ENCODE results near the gene RASA1. TPM values are rescaled to one million over a fixed set of nuclear protein-coding genes. Genes with fewer than 3 reads are reported as not detected.

Gene RASA1
- total and polyA plus RNA-seq, 9 of the 15 experiments (the other 6 are each of a cell fraction or from before 2014, with no cell fraction given), result 3.2 to 17.3 (median 9.2) TPM

DNA sequence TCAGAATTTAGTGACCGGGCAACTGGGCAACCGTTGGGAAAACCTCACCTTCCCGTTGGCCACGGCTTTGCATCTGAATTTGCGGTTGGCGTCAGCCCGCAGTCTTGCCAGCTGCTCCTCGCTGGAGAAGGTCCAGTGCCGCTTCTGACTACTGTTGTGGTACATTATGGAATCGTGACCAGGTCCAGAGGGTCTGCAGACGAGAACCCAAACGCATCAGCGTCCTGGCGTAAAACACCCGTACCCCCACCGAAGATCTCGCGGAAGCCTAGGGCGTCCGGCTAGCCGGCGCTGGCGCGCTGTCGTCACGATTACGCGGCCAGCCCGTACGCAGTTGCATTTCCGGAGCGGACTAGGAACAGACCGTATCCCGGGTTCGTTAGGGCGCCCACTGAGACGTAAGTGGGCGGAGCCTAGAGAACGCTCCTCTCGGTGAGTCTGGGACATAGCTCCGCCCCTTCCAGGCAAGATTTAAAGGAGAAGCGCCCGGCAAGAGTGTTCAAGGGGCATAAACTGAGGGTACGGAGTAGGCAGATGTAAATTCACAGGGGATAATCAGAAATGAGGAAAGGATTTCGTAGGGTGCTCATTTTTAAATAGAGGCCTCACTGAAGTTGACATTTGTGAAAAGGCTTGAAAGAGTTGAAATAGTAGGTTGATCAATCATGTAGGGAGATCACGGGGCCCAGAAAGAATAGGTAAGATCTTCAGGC, 145.1 kb downstream of the RASA1 start, which contains the start of gene CCNH (continued):
- TF ChIP-seq, protein P1, sequence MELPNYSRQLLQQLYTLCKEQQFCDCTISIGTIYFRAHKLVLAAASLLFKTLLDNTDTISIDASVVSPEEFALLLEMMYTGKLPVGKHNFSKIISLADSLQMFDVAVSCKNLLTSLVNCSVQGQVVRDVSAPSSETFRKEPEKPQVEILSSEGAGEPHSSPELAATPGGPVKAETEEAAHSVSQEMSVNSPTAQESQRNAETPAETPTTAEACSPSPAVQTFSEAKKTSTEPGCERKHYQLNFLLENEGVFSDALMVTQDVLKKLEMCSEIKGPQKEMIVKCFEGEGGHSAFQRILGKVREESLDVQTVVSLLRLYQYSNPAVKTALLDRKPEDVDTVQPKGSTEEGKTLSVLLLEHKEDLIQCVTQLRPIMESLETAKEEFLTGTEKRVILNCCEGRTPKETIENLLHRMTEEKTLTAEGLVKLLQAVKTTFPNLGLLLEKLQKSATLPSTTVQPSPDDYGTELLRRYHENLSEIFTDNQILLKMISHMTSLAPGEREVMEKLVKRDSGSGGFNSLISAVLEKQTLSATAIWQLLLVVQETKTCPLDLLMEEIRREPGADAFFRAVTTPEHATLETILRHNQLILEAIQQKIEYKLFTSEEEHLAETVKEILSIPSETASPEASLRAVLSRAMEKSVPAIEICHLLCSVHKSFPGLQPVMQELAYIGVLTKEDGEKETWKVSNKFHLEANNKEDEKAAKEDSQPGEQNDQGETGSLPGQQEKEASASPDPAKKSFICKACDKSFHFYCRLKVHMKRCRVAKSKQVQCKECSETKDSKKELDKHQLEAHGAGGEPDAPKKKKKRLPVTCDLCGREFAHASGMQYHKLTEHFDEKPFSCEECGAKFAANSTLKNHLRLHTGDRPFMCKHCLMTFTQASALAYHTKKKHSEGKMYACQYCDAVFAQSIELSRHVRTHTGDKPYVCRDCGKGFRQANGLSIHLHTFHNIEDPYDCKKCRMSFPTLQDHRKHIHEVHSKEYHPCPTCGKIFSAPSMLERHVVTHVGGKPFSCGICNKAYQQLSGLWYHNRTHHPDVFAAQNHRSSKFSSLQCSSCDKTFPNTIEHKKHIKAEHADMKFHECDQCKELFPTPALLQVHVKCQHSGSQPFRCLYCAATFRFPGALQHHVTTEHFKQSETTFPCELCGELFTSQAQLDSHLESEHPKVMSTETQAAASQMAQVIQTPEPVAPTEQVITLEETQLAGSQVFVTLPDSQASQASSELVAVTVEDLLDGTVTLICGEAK (IDR thresholded peaks at IDR 0.05), result peak; percentile 74
- TF ChIP-seq, protein P1 (CRISPR knock-in tag; IDR thresholded peaks at IDR 0.05), result no peak
- TF ChIP-seq, protein P2, sequence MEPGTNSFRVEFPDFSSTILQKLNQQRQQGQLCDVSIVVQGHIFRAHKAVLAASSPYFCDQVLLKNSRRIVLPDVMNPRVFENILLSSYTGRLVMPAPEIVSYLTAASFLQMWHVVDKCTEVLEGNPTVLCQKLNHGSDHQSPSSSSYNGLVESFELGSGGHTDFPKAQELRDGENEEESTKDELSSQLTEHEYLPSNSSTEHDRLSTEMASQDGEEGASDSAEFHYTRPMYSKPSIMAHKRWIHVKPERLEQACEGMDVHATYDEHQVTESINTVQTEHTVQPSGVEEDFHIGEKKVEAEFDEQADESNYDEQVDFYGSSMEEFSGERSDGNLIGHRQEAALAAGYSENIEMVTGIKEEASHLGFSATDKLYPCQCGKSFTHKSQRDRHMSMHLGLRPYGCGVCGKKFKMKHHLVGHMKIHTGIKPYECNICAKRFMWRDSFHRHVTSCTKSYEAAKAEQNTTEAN (CRISPR knock-in tag; IDR thresholded peaks at IDR 0.05), result peak; percentile 40; the same call in 1 of the 2 replicates
- no peak for TF ChIP-seq SNRNP70 (optimal IDR thresholded peaks at IDR 0.05; ENCODE audit: low read depth, low read length)
- TF ChIP-seq, protein P3, sequence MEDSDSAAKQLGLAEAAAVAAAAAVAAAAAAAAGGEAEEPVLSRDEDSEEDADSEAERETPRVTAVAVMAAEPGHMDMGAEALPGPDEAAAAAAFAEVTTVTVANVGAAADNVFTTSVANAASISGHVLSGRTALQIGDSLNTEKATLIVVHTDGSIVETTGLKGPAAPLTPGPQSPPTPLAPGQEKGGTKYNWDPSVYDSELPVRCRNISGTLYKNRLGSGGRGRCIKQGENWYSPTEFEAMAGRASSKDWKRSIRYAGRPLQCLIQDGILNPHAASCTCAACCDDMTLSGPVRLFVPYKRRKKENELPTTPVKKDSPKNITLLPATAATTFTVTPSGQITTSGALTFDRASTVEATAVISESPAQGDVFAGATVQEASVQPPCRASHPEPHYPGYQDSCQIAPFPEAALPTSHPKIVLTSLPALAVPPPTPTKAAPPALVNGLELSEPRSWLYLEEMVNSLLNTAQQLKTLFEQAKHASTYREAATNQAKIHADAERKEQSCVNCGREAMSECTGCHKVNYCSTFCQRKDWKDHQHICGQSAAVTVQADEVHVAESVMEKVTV (CRISPR knock-in tag; IDR thresholded peaks at IDR 0.05), result no peak
- TF ChIP-seq, protein P4, sequence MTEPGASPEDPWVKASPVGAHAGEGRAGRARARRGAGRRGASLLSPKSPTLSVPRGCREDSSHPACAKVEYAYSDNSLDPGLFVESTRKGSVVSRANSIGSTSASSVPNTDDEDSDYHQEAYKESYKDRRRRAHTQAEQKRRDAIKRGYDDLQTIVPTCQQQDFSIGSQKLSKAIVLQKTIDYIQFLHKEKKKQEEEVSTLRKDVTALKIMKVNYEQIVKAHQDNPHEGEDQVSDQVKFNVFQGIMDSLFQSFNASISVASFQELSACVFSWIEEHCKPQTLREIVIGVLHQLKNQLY (CRISPR knock-in tag; conservative IDR thresholded peaks at IDR 0.05), result no peak
- no peak for TF ChIP-seq MAFK (IDR thresholded peaks at IDR 0.05; ENCODE audit: low read length)
- peak; percentile 79 for TF ChIP-seq KDM5B (IDR thresholded peaks at IDR 0.05; ENCODE audit: insufficient replicate concordance, low read depth, low read length)
- no peak for TF ChIP-seq CBFA2T3 (IDR thresholded peaks at IDR 0.05)
- TF ChIP-seq SETDB1 (IDR thresholded peaks at IDR 0.05; ENCODE audit: low read length), result no peak
- TF ChIP-seq, protein P5, sequence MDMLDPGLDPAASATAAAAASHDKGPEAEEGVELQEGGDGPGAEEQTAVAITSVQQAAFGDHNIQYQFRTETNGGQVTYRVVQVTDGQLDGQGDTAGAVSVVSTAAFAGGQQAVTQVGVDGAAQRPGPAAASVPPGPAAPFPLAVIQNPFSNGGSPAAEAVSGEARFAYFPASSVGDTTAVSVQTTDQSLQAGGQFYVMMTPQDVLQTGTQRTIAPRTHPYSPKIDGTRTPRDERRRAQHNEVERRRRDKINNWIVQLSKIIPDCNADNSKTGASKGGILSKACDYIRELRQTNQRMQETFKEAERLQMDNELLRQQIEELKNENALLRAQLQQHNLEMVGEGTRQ (CRISPR knock-in tag; IDR thresholded peaks at IDR 0.05), result no peak
- TF ChIP-seq MAFG (tag; conservative IDR thresholded peaks at IDR 0.05), result no peak
- no peak for TF ChIP-seq ZNF174 (CRISPR knock-in tag; IDR thresholded peaks at IDR 0.05)
- no peak for TF ChIP-seq KDM2B (CRISPR knock-in tag; IDR thresholded peaks at IDR 0.05)
- TF ChIP-seq ARID2 (IDR thresholded peaks at IDR 0.05), result no peak

Measured in K562 (cell line).